Brain microvascular endothelial cell (primary cell): ENCODE measurements around the gene RAB24.

Source experiments
- DNase-seq: peaks from one replicate; pipeline ENCODE4 v3.0.0-alpha.2; 2020
- H3K27ac ChIP-seq: fragments of 250-450 bp; sonication (Bioruptor Pico); 2 replicates; pipeline ENCODE4 v1.5.1; 2020; ENCODE audit warnings: mild to moderate bottlenecking, moderate library complexity
- H3K27me3 ChIP-seq: fragments of 250-450 bp; sonication (Bioruptor Pico); replicated peaks from 2 replicates; pipeline ENCODE4 v1.5.1; 2020; ENCODE audit warnings: mild to moderate bottlenecking
- H3K36me3 ChIP-seq: fragments of 250-450 bp; sonication (Bioruptor Pico); replicated peaks from 2 replicates; pipeline ENCODE4 v1.5.1; 2020; ENCODE audit warnings: mild to moderate bottlenecking
- H3K4me3 ChIP-seq: 2 replicates; pipeline ENCODE4 v1.5.1; 2011; ENCODE audit warnings: low read depth, mild to moderate bottlenecking, control low read depth, low read length, moderate library complexity
- CTCF ChIP-seq: IDR thresholded peaks from 2 replicates; pipeline ENCODE4 v1.5.1; 2011; ENCODE audit warnings: low read depth, mild to moderate bottlenecking, moderate library complexity, low read length, control low read depth, inconsistent platforms; ENCODE audit errors: missing control alignments
- in situ Hi-C: cut with HindIII; loops from 2 replicates; pipeline ENCODE4 v1.10.0; 2017; ENCODE audit warnings: low sequenced_read_pairs, low pct_ligation_motif_present

RAB24 gene

GRCh38 chr5:177303121-177303924 lies at the start of gene RAB24, which contains the start of gene PRELID1:
Gene RAB24 (minus strand): TSS chr5:177303719. CDS start chr5:177303288, 431 bp downstream.
Gene PRELID1 (plus strand): TSS chr5:177303799. CDS start chr5:177303986, 187 bp downstream.
- peaks cover 29% of the 10 kb centered on the region for H3K36me3 ChIP-seq
- no peaks in the 10 kb centered on the region for H3K27me3 ChIP-seq
- peak within 1 kb of the TSS; percentile 97 for H3K4me3 ChIP-seq
- peak; percentile 42 for TF ChIP-seq CTCF
- in situ Hi-C loops = loop anchor here (25.0 kb wide), 1 partner anchor 134 kb away; the partner anchor contains the start of genes GRK6 and PRR7
- peak within 1 kb of the TSS; percentile 78 for H3K27ac ChIP-seq
- peak; percentile 76 for DNase-seq

GRCh38 chr5:177353093-177353492 lies 49.6 kb upstream of the RAB24 start:
- no peak for TF ChIP-seq CTCF
- no peak overlapping the region for H3K27ac ChIP-seq

DNA sequence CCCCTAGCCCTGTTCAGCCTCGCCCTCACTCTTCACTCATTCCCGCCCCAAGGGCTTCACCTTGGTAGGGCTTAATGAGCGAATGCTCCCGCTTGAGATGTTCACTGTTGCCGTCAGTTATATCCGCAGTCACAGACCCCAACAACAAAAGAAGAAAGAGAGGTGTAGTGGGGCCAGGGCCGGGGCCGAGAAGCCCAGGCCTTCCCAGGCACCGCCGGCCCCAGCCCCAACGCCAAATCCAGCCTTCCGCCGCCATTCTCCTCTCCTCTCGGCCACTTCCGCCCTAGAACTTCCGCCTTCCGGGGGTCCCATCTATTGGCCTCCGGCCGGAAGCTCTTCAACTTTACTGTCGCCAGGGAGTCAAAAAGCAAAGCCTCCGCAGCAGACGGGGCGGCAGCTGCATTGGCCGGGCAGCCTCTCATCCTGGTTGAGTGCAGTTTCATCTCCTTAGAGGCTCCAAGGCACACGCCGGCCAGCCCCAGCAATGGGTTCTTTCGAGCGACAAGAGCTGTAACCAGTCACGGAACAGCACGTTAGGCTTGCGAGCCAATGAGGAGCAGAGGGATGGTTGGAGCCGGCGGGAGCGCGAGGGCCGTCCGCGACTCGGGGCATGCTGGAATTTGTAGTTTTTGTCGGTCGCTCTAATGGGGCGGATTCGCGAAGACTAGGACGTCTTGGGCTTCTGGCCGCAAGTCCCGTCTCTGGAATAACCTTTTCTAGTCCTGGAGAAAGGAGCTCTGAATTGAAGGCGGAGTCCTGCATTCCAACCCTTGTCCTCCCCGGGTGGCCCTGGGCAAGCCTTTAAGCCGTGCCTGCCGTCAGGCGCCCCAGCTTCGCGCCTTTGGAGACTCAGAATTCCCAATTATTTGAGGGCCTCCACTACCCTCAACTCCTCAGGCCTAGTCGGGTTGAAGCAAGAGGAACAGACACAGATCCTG lies 48.1 kb upstream of the RAB24 start, which contains the start of gene LMAN2:
Gene LMAN2, minus strand, starts transcription at position 277 of the 938 bp plus-strand sequence. Its CDS starts 21 bp downstream, at position 256.
- Histone ChIP-seq H3K27ac (peak within 1 kb of the TSS; percentile 97), H3K36me3 (no peaks in the 10 kb centered on the region), H3K4me3 (peak within 1 kb of the TSS; percentile 99), H3K27me3 (no peaks in the 10 kb centered on the region)
- peak; percentile 97 for DNase-seq
- TF ChIP-seq CTCF = no peak
- in situ Hi-C loops = no loop called here

More at GRCh38 chr5:177353093-177353492, 49.6 kb upstream of the RAB24 start:
- in situ Hi-C loops = no loop called here
- H3K4me3 ChIP-seq = no peak overlapping the region
- no peak for DNase-seq
- no peaks in the 10 kb centered on the region for H3K27me3 ChIP-seq
- no peaks in the 10 kb centered on the region for H3K36me3 ChIP-seq

GRCh38 chr5:177350776-177351391 lies 47.4 kb upstream of the RAB24 start:
- Histone ChIP-seq H3K36me3 (no peaks in the 10 kb centered on the region), H3K4me3 (peak overlapping the region; percentile 99), H3K27ac (peak overlapping the region; percentile 97), H3K27me3 (no peaks in the 10 kb centered on the region)
- DNase-seq = no peak
- in situ Hi-C loops = no loop called here
- TF ChIP-seq CTCF = no peak

- no peak overlapping the region for H3K4me3 ChIP-seq
- no peak overlapping the region for H3K27ac ChIP-seq
- DNase-seq = no peak
- no peaks in the 10 kb centered on the region for H3K36me3 ChIP-seq
- in situ Hi-C loops = no loop called here
- no peak for TF ChIP-seq CTCF
- H3K27me3 ChIP-seq = no peaks in the 10 kb centered on the region
Observed at GRCh38 chr5:177349762-177350161, 46.2 kb upstream of the RAB24 start.
